Measurements from ENCODE around the gene FIBIN. TPM values are rescaled to one million over a fixed set of nuclear protein-coding genes. Genes with fewer than 3 reads are reported as not detected.

Gene FIBIN
- total RNA-seq, 1 donor from 2014 or later = 0.09 TPM

DNA sequence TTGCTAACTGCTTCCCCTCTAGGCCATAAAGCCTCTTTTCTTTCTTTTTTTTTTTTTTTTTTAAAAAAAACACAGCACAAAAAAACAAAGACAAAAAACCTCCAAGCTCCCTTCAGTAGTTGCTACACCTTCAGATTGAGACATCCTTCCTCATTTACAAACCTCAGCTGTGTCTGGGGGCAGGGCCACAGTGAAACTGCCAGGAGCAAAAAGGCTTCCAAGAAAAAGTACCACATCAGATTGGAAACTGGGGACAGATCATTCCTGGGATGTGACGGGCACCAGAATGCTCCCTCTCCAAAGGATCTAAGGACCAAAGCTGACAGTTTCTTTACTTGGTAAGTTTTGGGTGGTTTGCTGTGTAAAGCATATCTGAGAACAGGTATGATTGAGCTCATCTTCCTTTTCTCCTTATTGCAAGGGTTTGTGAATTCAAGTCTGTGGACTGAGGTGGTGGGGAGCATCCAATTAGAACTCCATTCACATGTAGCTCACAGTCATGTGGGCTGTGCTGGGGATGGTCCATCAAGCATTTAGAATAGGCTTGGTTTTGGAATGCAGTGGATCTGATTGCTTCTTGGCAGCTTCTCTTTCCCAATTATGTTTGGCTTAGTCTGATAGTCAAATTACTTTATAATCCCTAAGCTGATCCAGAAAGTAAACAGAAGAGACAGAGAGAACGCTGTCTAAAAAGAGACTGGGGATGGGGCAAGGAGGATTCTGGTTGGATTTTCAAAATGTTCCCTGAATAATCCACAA is 47.4 kb downstream of the FIBIN start:
- Mint-ChIP-seq H3K27ac (no peak overlapping the region), H3K9me3 (peaks cover 22% of the 10 kb centered on the region), H3K36me3 (no peaks in the 10 kb centered on the region), H3K4me3 (no peak overlapping the region), H3K4me1 (no peaks in the 10 kb centered on the region), H3K27me3 (ENCODE audit: insufficient read depth, low read depth) (no peaks in the 10 kb centered on the region)
- Histone ChIP-seq H3F3A (ENCODE audit: low read depth) (peaks cover 10% of the 10 kb centered on the region), H3K4me3 (no peak overlapping the region), H2AFZ (replicated peaks) (no peak overlapping the region), H3K4me1 (peaks cover 23% of the 10 kb centered on the region), H4K20me1 (ENCODE audit: low read depth) (no peaks in the 10 kb centered on the region), H3K79me2 (ENCODE audit: low read depth) (no peaks in the 10 kb centered on the region), H3K4me2 (peak overlapping the region; percentile 15), H3K36me3 (no peaks in the 10 kb centered on the region), H3K9me3 (ENCODE audit: low read depth) (peaks cover 9% of the 10 kb centered on the region), H3K9ac (no peak overlapping the region), H3K27me3 (no peaks in the 10 kb centered on the region), H3K27ac (no peak overlapping the region)
- TF ChIP-seq EZH2 (IDR thresholded peaks at IDR 0.05) (no peak), EZH2phosphoT487 (IDR thresholded peaks at IDR 0.05) (no peak)
- TF ChIP-seq, protein P1, sequence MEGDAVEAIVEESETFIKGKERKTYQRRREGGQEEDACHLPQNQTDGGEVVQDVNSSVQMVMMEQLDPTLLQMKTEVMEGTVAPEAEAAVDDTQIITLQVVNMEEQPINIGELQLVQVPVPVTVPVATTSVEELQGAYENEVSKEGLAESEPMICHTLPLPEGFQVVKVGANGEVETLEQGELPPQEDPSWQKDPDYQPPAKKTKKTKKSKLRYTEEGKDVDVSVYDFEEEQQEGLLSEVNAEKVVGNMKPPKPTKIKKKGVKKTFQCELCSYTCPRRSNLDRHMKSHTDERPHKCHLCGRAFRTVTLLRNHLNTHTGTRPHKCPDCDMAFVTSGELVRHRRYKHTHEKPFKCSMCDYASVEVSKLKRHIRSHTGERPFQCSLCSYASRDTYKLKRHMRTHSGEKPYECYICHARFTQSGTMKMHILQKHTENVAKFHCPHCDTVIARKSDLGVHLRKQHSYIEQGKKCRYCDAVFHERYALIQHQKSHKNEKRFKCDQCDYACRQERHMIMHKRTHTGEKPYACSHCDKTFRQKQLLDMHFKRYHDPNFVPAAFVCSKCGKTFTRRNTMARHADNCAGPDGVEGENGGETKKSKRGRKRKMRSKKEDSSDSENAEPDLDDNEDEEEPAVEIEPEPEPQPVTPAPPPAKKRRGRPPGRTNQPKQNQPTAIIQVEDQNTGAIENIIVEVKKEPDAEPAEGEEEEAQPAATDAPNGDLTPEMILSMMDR (IDR thresholded peaks at IDR 0.05) = no peak
- DNase-seq (ENCODE audit: low spot score) = peak; percentile 56

Other genes with a start within 250 kb of the FIBIN start
- not detected in 2 replicates for gene BBOX1, start 46.7 kb downstream of the FIBIN start, total RNA-seq (ENCODE audit: low replicate concordance)